M059J (cell line): ENCODE results near the gene BBS12. TPM values are rescaled to one million over a fixed set of nuclear protein-coding genes. Genes with fewer than 3 reads are reported as not detected.

ENCODE experiments used
- total RNA-seq: library from RNA; depleted of rRNA; stranded (reverse); fragments of >200 nt; shearing (Covaris generic); gene quantifications from 2 replicates; pipeline ENCODE4 v1.2.3, GENCODE V29; 2014; rRNA removed

BBS12 gene
- total RNA-seq, 1 experiment from 2014 or later: 4.7 TPM

Other genes with a start within 250 kb of the BBS12 start
- not detected in 2 replicates for gene IL21, start 111.6 kb upstream of the BBS12 start, total RNA-seq
- gene FGF2, start 94.1 kb downstream of the BBS12 start, total RNA-seq: 20.7 and 25.5 TPM in 2 replicates
- gene NUDT6, start 189.9 kb downstream of the BBS12 start, total RNA-seq: 9.7 and 11.0 TPM in 2 replicates